Duodenal mucosa (tissue), 2 donors: ENCODE measurements around the gene TRPM1.

Experiments
- H3K27ac ChIP-seq: one replicate; pipeline ENCODE4 v1.7.0; 2013; ENCODE audit warnings: low read depth, low read length
- H3K27me3 ChIP-seq, 2 donors: one replicate each; pipeline ENCODE4 v1.7.0; 2013; ENCODE audit warnings: low read length in 2 of 2, control low read depth in 1 of 2; ENCODE audit not compliant: insufficient read depth in 2 of 2, control insufficient read depth in 1 of 2
- H3K36me3 ChIP-seq, 2 donors: one replicate each; pipeline ENCODE4 v1.7.0; 2013; ENCODE audit warnings: low read length in 2 of 2, control low read depth in 1 of 2; ENCODE audit not compliant: insufficient read depth in 2 of 2, control insufficient read depth in 1 of 2
- H3K4me1 ChIP-seq, 2 donors: one replicate each; pipeline ENCODE4 v1.7.0; 2013; ENCODE audit warnings: low read length in 2 of 2, control low read depth in 1 of 2; ENCODE audit not compliant: insufficient read depth in 2 of 2, control insufficient read depth in 1 of 2
- H3K4me3 ChIP-seq, 2 donors: one replicate each; pipeline ENCODE4 v1.7.0; 2013; ENCODE audit warnings: low read length in 2 of 2, low read depth in 1 of 2
- H3K9ac ChIP-seq, 2 donors: one replicate each; pipeline ENCODE4 v1.7.0; 2013; ENCODE audit warnings: low read length in 2 of 2, low read depth in 1 of 2
- H3K9me3 ChIP-seq, 2 donors: one replicate each; pipeline ENCODE4 v1.7.0; 2013; ENCODE audit warnings: low read length in 2 of 2, control low read depth in 1 of 2; ENCODE audit not compliant: control insufficient read depth in 1 of 2

The TRPM1 gene

DNA sequence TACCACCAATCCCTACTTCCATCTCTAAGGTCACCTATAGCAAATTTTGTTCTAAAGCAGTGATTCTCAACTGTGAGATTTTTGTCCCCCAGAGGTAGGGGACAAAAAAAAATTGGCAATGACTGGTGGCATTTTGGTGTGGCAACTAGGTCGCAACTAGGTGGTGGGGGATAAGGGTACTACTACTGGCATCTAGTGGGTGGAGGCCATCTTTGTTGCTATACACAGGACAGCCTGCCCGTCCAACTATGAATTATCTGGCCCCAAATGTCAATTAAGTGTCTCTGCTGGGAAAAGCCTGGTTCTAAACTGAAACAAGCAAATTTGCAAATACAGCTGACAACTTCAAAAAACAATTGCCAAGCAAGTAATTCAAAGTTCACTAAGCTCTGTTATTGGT, 111.5 kb downstream of the TRPM1 start:
- peak overlapping the region; percentile 92 to 98 for H3K4me3 ChIP-seq
- peak overlapping the region; percentile 73 for H3K27ac ChIP-seq
- no peaks in the 10 kb centered on the region for H3K9me3 ChIP-seq
- H3K9ac ChIP-seq = peak overlapping the region; percentile 30 to 99
- H3K4me1 ChIP-seq = peaks cover 30 to 31% of the 10 kb centered on the region in 2 donors
- no peaks in the 10 kb centered on the region for H3K27me3 ChIP-seq
- peaks cover 8 to 21% of the 10 kb centered on the region in 2 donors for H3K36me3 ChIP-seq

DNA sequence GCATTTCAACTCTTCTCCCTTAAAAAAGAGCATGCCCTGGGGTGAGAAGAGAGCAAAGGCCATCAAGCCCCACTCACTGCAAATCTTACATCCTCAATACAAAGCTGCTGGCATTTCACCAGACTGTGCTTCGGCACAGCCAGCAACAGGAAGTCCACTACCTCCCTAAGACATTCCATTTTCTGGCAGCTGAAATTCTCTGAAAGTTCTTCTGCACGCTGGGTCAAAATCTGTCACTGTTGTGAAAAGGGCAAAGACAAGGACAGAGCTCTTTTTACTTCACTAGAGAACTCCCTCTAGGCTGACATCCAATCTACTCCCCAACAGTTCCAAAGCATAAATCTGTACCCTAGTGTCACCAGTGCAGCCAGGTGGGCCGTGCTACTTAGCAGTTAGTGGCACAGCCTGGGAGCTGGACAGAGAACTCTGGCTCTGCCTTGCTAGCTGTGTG, 116.4 kb downstream of the TRPM1 start:
- no peaks in the 10 kb centered on the region for H3K9me3 ChIP-seq
- H3K4me3 ChIP-seq = peak overlapping the region; percentile 4 to 45
- H3K9ac ChIP-seq = no peak overlapping the region
- no peaks in the 10 kb centered on the region for H3K27me3 ChIP-seq
- peaks cover 37 to 42% of the 10 kb centered on the region in 2 donors for H3K4me1 ChIP-seq
- H3K36me3 ChIP-seq = peaks cover 18 to 46% of the 10 kb centered on the region in 2 donors
- no peak overlapping the region for H3K27ac ChIP-seq

DNA sequence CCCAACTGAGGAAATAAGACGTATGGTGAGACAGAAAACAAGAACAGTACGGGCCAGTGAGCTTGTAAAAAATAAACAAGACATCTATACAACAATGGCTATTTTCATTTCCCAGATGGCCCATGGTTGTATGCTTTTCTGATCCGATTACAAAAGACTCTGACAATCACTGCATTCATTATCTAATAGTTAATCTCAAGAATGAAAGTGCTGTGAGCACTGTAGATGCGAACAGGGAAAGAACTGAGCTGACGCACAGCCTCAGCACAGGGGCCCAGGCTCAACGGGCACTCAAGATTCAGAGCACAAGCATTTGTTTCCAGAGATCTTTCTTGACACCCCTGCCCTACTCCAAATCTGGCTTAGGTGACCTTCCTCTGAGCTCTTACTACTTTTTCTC, 117.0 kb downstream of the TRPM1 start:
- Histone ChIP-seq H3K9ac (no peak overlapping the region), H3K9me3 (no peaks in the 10 kb centered on the region), H3K27me3 (no peaks in the 10 kb centered on the region), H3K36me3 (peaks cover 18 to 51% of the 10 kb centered on the region in 2 donors), H3K4me3 (peak overlapping the region; percentile 4 to 45), H3K4me1 (peaks cover 31 to 39% of the 10 kb centered on the region in 2 donors), H3K27ac (no peak overlapping the region)

GRCh38 chr15:30984118-30984517, 117.4 kb downstream of the TRPM1 start:
- Histone ChIP-seq H3K27me3 (no peaks in the 10 kb centered on the region), H3K36me3 (peaks cover 18 to 53% of the 10 kb centered on the region in 2 donors), H3K9ac (no peak overlapping the region), H3K27ac (no peak overlapping the region), H3K4me1 (peaks cover 31 to 39% of the 10 kb centered on the region in 2 donors), H3K4me3 (no peak overlapping the region), H3K9me3 (no peaks in the 10 kb centered on the region)

- Histone ChIP-seq H3K27me3 (no peaks in the 10 kb centered on the region), H3K27ac (no peak overlapping the region), H3K4me1 (peaks cover 9 to 17% of the 10 kb centered on the region in 2 donors)
Observed at GRCh38 chr15:30979457-30979856, 122.1 kb downstream of the TRPM1 start.

DNA sequence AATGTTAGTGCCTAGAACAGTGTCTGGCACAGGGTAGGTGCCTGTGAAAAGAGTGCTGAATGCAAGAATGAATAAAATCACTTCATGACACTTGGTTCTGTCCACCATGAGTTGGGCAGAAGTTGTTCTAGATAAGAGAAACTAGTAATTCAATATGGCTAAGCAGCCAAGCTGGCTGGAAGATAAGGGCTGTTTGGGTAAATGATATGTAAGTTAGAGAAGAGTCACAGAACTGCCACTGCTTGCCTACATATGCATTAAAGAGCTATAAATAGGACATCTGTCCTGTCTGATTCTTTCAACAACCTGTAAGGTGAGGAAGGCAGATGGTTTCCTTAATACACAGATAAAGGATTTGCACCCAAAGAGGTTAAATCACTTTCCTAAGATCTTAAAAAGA, 123.2 kb downstream of the TRPM1 start:
- H3K9ac ChIP-seq = no peak overlapping the region
- no peak overlapping the region for H3K27ac ChIP-seq
- H3K36me3 ChIP-seq = peaks cover 14 to 53% of the 10 kb centered on the region in 2 donors
- no peaks in the 10 kb centered on the region for H3K9me3 ChIP-seq
- peaks cover under 1 to 10% of the 10 kb centered on the region in 2 donors for H3K4me1 ChIP-seq
- H3K27me3 ChIP-seq = no peaks in the 10 kb centered on the region
- no peak overlapping the region for H3K4me3 ChIP-seq

More at GRCh38 chr15:30979457-30979856, 122.1 kb downstream of the TRPM1 start:
- no peaks in the 10 kb centered on the region for H3K9me3 ChIP-seq
- H3K36me3 ChIP-seq = peaks cover 9 to 49% of the 10 kb centered on the region in 2 donors
- H3K4me3 ChIP-seq = no peak overlapping the region
- no peak overlapping the region for H3K9ac ChIP-seq

DNA sequence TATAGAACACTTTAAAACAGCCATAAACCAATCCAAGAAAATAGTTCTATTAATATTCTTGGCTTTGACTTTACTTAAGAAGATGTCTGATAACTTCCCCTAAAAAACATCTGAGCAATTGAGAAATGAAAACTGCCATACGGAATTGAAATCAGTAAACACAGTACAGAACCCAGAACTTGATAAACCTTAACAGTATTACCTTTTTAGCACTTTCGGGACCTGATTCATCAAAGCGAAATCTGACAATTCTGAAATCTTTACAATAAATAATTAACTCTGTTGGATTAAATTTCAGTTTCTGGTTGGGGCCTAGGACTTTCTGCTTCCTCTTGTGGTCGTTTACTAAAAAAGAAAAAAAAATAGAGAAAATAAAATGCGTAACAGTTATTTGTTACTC, 127.4 kb downstream of the TRPM1 start:
- no peak overlapping the region for H3K4me3 ChIP-seq
- H3K4me1 ChIP-seq = peaks cover 0 to 10% of the 10 kb centered on the region in 2 donors
- peaks cover 26 to 53% of the 10 kb centered on the region in 2 donors for H3K36me3 ChIP-seq
- no peaks in the 10 kb centered on the region for H3K27me3 ChIP-seq
- H3K27ac ChIP-seq = no peak overlapping the region
- no peak overlapping the region for H3K9ac ChIP-seq
- no peaks in the 10 kb centered on the region for H3K9me3 ChIP-seq

DNA sequence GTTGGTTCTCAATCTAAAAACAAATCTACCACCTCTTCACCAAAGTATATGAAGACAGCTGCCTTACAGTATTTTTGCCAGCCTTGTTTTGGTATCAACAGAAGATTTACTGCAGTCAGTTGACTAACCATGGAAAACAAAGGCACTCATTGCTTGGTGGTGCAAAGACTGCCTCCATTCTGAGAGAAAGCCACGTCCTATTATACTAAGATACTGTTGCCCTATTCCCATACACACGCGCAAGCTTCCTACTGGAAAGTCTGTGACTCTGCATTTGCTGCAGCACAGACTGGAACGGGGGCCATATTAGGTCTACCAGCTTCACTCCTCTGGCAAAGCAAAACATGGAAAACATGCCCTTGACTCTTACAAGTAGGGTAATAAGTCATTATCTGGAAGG, 128.1 kb downstream of the TRPM1 start:
- H3K4me1 ChIP-seq = peaks cover 0 to 3% of the 10 kb centered on the region in 2 donors
- no peaks in the 10 kb centered on the region for H3K9me3 ChIP-seq
- H3K4me3 ChIP-seq = no peak overlapping the region
- H3K36me3 ChIP-seq = peaks cover 26 to 53% of the 10 kb centered on the region in 2 donors
- H3K27ac ChIP-seq = no peak overlapping the region
- no peak overlapping the region for H3K9ac ChIP-seq
- H3K27me3 ChIP-seq = no peaks in the 10 kb centered on the region

DNA sequence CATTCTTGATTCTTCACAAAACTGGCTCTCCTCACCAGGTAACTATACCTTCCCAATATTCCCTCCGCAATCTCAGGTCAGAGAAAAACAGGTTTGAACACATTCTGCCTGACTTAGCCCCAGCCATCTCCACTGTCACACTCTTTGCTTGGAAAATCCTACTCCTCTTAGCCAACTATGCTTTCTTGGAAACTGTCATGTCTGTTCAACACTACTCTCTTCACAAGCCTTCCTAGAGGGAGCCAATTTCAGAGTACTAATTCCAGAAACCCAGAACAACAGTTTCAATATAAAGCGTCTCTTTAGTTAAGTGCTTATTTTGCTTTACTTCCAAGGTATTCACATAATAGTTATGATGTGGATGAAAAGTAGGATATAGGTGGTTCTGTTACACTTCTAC, 131.8 kb downstream of the TRPM1 start:
- Histone ChIP-seq H3K9me3 (no peaks in the 10 kb centered on the region), H3K27me3 (no peaks in the 10 kb centered on the region), H3K27ac (no peak overlapping the region), H3K9ac (no peak overlapping the region), H3K4me1 (no peaks in the 10 kb centered on the region), H3K36me3 (peaks cover 34 to 51% of the 10 kb centered on the region in 2 donors), H3K4me3 (no peak overlapping the region)

DNA sequence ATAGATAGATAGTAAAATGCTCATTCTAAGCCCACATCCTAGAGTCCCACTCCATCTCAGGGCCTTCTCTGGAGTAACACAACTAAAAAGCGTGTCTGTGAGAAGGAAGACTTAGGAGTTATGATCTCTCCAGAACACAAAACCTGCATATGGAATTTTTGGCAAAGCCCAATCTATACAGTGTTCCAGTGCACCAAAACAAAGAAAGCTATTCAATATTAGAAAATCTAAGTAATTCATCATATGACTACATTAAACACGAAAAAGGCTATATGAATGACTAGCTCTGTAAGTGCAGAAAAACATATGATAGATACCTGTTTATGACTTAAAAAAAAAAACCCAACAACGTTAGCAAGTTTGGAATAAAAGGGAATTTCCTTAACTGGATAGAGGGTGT, 137.8 kb downstream of the TRPM1 start:
- peaks cover 33 to 64% of the 10 kb centered on the region in 2 donors for H3K36me3 ChIP-seq
- H3K4me3 ChIP-seq = no peak overlapping the region
- no peaks in the 10 kb centered on the region for H3K4me1 ChIP-seq
- no peak overlapping the region for H3K27ac ChIP-seq
- no peaks in the 10 kb centered on the region for H3K27me3 ChIP-seq
- no peak overlapping the region for H3K9ac ChIP-seq
- no peaks in the 10 kb centered on the region for H3K9me3 ChIP-seq

DNA sequence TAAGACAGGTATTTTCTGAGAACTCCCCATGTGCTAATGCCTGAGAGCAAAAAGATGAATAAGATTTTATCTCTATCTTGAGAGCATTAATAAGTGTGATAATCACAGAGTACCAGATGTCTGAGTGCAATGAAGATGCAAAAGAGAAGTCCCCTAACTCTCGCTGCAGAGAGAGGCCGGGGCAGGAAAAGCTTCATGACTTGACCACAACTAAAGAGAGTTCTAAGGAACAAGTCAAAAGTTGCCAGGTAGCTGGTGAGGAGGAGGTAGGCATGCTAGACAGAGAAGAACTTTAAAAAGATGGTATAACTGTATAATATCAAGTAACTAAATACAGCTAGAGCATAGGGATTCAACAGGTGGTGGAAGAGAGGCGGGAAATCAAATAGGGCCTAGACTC, 138.9 kb downstream of the TRPM1 start:
- no peaks in the 10 kb centered on the region for H3K9me3 ChIP-seq
- H3K36me3 ChIP-seq = peaks cover 41 to 75% of the 10 kb centered on the region in 2 donors
- H3K27me3 ChIP-seq = no peaks in the 10 kb centered on the region
- H3K27ac ChIP-seq = no peak overlapping the region
- no peak overlapping the region for H3K4me3 ChIP-seq
- no peaks in the 10 kb centered on the region for H3K4me1 ChIP-seq
- H3K9ac ChIP-seq = no peak overlapping the region
